ENCODE results near the gene TUG1.

TUG1 gene

DNA sequence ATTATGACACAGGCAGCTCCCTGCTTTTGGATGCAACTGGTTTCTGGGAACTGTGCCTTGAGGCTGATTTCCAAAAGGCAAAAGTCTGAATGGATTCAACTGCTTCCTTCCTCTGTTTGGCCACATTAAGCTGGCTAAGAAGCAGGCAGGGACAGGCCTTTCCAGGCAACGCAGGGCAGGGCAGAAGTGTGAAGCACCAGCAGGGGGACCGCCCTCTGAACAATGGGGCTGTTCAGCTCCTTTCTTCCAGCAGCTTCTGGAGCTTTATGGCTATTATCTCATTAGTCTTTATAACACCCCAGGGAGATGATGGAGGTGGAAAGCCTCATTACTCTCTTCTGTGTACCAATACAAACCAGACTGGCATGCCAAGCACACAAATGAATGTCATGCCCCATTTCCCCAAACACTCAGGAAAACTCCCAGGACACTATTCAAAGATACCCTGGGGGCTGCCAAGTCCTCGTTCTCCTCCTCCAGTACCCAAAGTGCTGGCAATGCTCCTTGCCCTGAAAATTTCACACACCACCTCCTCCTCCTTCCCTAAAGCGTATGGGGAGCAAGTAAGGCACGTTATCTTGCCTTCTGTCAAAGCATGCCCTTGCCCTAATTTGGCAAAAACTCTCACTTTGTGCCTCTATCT lies 21.8 kb upstream of the TUG1 start:
- no peak for DNase-seq

GRCh38 chr22:30947816-30948454 lies 21.1 kb upstream of the TUG1 start:
- no peak for DNase-seq

- no peak for DNase-seq
These were observed 20.1 kb upstream of the TUG1 start for GRCh38 chr22:30948930-30949342.

DNA sequence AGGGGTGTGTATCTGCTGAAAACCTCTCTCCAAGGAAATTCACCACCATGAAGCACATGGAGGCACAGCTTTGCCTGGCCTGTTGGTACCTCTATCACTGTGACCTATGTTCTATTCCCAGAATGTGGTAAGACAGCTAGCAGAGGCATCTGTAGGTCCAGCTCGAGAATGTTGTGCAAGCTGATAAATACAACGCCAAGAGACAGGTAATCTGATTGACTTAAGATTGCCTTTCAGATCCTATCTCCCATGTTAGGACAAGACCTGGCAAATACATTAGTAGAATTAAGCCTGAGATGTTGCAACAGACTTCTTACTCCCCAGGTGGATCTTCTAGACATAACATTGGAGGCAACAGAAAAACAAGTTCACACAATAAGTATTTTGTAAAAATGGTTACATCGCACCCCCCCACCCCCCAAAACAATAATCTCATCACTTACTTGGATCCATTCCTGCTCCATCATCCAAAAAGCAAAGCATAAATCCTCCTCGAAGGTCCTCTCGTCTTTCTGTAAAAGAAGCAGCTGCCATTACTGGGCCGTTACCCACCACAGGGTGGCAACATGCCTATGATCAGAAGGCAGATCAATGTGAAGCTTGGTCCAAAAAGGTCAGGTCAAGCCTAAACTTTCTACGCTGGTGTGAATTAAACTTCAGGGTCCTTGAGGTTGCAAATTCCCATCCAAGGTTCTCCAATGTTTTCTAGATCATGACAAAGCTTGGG lies 19.0 kb upstream of the TUG1 start:
- no peak for DNase-seq

DNA sequence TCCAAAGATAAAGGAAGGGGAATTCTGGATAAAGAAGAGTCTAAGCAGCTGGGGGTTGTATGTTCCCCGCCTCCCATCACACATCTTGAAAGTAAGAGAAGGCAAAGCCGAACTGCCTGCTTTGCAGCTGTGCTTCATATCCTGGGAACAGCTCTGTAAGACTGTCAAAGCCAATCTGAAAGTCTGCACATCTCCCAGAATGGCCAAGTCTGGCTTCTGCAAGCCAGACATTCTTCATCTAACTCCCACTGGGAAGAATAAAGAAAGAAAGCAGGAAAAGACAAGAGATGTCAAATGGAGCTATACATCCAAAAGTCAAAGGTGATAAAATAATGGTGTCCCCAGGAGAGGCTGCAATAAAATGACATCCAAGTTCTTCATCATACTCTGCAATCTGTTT lies 15.9 kb upstream of the TUG1 start:
- no peak for DNase-seq

DNA sequence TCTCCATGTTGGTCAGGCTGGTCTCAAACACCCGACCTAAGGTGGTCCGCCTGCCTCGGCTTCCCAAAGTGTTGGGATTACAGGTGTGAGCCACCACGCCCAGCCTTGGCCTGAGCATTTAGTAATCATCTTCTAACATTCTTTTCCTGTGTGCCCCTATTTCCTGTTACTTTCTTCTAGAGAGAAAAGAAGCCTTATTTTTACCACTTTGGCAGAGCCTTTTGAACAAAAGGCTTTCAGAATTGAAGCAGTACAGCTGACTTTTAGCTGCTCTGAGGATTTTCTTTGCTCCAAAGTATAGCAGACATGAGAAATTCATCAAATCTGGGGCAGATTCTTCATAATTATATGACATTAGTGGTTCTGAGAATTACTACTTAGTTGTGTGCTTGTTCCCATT lies 13.9 kb upstream of the TUG1 start:
- no peak for DNase-seq

DNA sequence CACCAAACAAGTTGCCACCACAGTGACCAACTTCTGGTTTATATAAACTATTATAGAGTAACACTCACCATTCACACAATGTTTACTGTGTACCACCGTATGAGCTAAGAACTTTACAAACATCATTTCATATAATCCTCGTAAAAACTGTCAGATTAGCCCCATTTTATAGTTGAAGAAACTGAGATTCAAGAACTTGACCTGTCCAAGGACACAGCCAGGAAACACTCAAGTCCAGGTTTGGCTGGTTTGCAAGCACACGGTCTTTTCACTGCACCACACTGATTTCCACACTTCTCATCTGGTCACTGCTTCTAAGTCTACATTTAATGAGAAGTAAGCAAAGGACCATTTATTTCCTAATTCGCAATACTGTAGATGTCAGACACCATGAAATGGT lies 4.2 kb upstream of the TUG1 start:
- DNase-seq, result no peak

DNA sequence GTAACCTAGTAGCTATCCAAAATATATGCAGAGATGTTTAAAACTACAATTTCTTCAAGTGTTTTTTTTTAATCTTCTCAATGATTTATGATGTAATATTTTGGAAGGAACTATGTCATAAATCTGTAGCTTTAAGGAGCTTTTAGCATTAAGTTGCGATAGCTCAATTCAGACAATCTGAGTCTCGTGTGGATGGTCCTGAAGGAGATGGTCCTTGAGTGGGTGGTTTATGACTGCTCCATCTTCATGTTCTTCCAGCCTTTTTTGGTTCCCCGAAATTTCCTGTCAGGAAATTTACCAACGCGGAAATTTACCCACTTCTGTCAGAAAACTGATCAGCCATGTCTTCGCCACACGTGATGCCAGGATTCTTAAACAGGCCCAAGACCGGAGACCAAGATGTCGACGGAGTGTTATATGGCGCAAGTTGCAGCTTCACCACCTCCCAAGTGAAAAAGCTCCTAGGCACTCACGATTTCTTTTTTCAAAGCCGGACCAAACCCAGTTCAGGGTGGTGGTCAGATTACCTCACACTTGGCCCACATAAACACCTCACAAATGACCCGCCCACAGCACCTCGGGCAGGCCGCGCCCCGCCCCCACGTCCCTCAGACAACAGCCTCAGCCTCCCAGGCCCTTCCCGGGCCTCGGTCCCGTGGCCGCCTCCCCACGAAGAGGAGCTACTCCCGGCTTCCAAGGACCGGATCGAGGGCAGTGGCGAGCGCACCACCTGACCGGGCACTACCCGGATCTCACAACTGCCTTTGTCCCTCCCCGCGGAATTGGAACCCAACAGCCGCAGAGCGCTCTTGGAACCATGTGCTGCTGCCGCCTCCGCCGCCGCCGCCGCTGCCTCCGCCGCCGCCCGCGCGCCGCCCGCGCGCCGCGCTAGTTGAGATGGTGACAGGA lies 796 bp upstream of the TUG1 start, which contains the start of gene MORC2:
Gene MORC2, minus strand, starts transcription at position 760 of the 909 bp plus-strand sequence. CDS start 885 bp downstream, outside the sequence.
- peak; percentile 90 for DNase-seq

- no peak for DNase-seq
These were observed 679 bp downstream of the TUG1 start for GRCh38 chr22:30969532-30970355.

DNA sequence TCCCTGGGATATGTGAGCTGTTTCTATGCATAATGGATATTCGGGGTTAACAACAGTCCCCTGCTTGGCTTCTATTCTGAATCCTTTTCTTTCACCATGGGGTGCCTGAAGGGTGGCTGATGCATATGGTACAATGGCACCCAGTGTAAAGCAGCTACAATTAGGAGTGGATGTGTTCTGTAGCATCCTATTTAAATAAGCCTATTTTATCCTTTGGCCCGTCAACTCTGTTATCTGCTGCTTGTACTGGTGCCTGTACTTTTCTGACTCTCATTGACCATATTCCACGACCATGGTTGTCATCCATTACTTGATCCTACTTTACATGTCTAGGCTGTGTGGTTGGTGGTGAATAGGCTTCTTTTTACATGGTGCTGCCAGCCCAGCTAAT lies 1.3 kb downstream of the TUG1 start:
- no peak for DNase-seq

DNA sequence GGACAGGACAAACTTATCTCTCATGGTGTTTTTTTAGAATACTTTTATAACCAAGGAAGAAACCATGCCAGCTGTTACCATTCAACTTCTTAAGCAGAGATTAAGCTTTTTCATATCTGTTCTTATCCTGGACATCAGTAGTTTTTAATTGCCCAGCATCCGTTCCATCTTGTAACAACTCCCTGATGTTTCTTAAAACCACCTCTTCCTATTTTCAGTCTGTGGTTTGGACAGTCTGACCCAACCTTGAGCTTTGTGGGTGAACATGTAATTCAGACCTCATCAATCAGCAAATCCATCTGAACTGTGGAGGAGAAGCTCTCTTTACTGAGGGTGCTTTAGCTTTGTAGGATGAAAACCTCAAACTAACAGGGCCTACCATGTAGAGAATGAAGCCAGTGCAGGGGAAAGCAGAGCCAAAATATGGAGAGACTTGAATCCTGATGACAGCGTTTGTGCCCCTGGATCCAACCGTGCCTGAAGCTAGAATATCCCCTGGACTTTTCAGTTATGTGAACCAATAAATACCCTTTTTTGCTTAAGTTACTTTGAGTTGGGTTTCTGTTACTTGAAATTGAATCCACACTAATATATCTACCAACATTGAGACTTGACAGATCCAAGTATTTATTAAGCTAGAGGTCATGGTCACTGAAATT lies 9.4 kb downstream of the TUG1 start:
- DNase-seq, result no peak

GRCh38 chr22:30979932-30980331 lies 10.9 kb downstream of the TUG1 start:
- DNase-seq, result no peak

DNA sequence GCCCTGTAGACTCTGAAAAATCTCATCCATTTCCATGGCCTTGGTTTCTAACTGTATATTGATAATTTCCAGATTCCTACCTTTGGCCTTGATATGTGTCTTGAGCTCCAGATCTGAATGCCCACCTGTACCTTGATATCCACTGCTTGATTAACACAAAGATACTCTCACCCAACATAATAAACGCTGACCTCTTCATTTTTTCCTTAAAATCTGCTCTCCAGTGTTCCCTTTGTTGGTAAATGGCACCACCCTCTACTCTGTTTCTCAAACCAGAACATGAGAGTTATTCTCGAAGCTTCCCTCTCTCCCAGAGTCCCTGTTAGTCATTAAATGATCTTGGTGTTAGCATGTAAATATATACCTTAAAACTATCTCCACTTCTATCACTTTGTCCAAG lies 13.4 kb downstream of the TUG1 start:
- no peak for DNase-seq

DNA sequence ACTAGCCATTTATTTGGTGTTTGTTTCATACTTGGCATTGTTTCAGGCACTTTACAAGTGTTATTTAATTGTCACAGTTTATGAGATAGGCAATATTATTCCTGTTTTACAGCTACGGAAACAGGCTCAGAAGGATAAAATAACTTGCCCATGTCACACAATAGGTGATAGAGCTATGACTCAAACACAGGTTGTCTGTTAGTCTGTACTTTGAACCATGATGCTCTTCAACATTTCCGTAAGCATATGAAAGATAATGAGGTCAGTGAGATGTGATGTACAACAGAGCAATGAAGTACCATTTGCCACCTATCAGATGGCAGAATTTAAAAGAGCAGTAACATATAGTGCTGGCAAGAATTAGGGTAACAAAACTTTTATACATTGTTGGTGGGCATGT lies 15.3 kb downstream of the TUG1 start:
- DNase-seq, result no peak

DNA sequence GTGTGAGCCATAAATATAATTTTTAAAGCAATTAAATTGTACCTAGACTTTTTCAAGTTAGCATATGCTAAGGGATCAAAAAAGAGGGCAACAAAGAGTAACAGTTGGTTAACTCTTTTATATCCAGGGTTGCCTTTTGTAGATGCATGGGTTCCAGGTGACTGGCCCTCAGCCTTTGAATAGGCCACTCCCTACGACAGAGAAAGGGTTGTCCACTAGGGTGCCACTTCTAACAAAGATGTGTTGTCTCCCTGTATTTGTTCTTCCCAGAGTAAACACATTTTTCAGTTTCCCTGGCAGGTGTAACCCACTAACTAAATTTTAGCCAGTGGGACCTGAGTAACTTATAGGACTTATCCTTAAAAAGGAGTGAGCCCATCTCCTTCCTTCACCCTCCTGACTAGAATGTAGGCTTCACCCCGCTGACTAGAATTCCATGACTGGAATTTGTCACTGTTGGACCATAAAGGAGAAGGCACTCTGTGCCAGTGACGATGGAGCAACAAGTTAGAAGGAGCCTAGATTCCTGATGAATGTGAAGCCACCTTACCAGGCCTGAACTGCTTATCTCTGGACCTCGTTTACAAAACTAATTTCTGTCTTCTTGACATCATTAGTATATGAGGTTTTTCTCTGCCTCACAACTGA lies 16.6 kb downstream of the TUG1 start:
- no peak for DNase-seq

DNA sequence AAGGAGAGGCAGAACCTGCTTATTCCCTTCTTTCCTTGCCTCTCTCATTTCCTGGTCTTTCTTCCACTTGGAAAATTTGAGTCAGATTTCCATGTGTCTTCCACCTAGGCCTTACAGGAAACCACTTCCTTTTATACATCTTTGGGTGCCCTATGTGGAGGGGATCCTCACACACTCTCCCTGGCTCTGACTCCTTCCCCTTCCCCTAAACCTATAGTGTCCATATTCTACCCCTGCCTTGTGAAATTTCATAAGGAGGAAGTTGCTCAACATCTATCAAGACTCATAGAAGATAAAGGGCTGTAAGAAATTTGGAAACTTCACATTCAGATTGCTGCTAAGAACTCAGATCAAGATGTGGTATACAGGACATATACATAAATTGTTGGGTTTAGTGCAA lies 20.4 kb downstream of the TUG1 start:
- DNase-seq, result no peak

DNA sequence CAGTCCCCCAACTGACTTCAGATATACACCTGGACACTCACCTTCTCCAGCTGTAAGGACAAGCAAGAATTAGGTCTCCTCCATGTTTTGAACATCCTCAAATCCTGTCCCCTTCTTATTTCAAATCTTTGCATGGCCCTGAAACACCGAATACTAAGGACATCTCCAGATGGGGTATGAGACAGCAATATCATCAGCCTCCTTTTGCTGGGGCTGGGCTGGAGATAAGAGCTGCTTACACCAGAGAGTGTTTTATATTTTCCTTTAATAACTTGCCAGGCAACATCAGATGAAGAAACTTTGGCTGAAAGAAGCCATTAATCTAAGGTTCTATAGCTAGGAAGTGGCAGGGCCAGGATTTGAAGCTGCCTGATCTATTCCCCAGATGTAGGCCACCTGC lies 21.6 kb downstream of the TUG1 start:
- no peak for DNase-seq

DNA sequence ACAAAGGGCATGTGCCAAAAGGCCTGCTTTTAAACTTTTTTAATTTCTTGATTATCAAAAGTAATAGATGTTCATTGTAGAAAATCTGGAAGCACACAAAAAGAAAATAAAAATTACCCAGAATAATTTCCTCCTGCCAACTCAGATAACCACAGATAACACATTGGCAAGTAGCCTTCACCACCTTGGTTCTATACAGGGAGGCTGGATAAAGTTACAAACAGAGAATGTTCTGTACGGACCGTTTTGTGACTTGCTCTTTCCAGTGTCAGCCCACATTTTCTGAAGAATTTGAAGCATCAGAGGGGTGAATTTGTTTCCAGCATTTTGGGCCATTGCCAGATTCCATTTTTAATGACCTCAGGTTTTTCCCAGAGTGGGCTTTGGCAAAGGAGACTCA lies 23.5 kb downstream of the TUG1 start:
- no peak for DNase-seq

DNA sequence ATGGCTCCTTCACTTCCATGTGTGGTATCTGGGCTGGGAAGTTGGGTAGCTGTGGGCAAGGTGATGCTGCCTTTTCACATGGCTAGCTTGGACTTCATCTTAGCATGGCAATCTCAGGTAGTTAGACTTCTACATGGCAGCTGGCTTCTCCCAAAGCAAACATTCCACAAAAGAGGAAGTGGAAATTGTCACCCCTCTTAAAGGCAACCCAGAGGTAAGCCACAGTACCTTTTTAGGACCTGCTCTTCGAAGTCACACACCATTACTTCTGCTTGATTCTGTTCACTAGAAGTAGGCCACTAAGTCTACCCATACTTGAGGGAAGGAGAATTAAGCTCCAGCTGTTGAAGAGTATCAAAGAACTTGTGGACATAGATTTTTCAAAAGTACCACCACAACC lies 25.9 kb downstream of the TUG1 start:
- DNase-seq, result no peak

GRCh38 chr22:30996462-30996861 lies 27.4 kb downstream of the TUG1 start:
- no peak for DNase-seq

GRCh38 chr22:30998329-30998728 lies 29.3 kb downstream of the TUG1 start:
- no peak for DNase-seq

Measured in right kidney (tissue), 1 donor.